ENCODE data around the gene CELA2B.

Gene CELA2B

GRCh38 chr1:15500184-15501178, 24.6 kb downstream of the CELA2B start:
- Histone ChIP-seq H3K9me3 (no peaks in the 10 kb centered on the region), H3K36me3 (no peaks in the 10 kb centered on the region), H3K4me1 (no peaks in the 10 kb centered on the region), H3K27me3 (no peaks in the 10 kb centered on the region), H3K4me3 (ENCODE audit: low read depth, low read length) (no peak overlapping the region)
- no peak for DNase-seq
- no peak for TF ChIP-seq CTCF (IDR thresholded peaks at IDR 0.05; ENCODE audit: low read depth, low read length)

GRCh38 chr1:15501208-15502032, 25.5 kb downstream of the CELA2B start:
- Histone ChIP-seq H3K36me3 (no peaks in the 10 kb centered on the region), H3K9me3 (no peaks in the 10 kb centered on the region), H3K4me3 (ENCODE audit: low read depth, low read length) (no peak overlapping the region), H3K4me1 (no peaks in the 10 kb centered on the region), H3K27me3 (no peaks in the 10 kb centered on the region)
- TF ChIP-seq CTCF (IDR thresholded peaks at IDR 0.05; ENCODE audit: low read depth, low read length) = peak; percentile 75
- DNase-seq = peak; percentile 68

GRCh38 chr1:15504436-15504835, 28.5 kb downstream of the CELA2B start:
- DNase-seq = no peak
- Histone ChIP-seq H3K4me1 (no peaks in the 10 kb centered on the region), H3K27me3 (no peaks in the 10 kb centered on the region), H3K36me3 (no peaks in the 10 kb centered on the region), H3K9me3 (no peaks in the 10 kb centered on the region), H3K4me3 (ENCODE audit: low read depth, low read length) (no peak overlapping the region)
- TF ChIP-seq CTCF (IDR thresholded peaks at IDR 0.05; ENCODE audit: low read depth, low read length) = no peak

GRCh38 chr1:15506831-15507230, 30.9 kb downstream of the CELA2B start:
- H3K27me3 ChIP-seq = no peaks in the 10 kb centered on the region
- H3K9me3 ChIP-seq = no peaks in the 10 kb centered on the region
- no peak for TF ChIP-seq CTCF (IDR thresholded peaks at IDR 0.05; ENCODE audit: low read depth, low read length)
- no peak for DNase-seq
- no peak overlapping the region for H3K4me3 ChIP-seq (ENCODE audit: low read depth, low read length)
- H3K4me1 ChIP-seq = no peaks in the 10 kb centered on the region
- H3K36me3 ChIP-seq = no peaks in the 10 kb centered on the region

- Histone ChIP-seq H3K36me3 (no peaks in the 10 kb centered on the region), H3K4me1 (no peaks in the 10 kb centered on the region), H3K9me3 (no peaks in the 10 kb centered on the region), H3K27me3 (no peaks in the 10 kb centered on the region), H3K4me3 (ENCODE audit: low read depth, low read length) (no peak overlapping the region)
- no peak for TF ChIP-seq CTCF (IDR thresholded peaks at IDR 0.05; ENCODE audit: low read depth, low read length)
- no peak for DNase-seq
Measured at GRCh38 chr1:15507278-15507677, 31.4 kb downstream of the CELA2B start.
